T-cell (primary cell): Measurements from ENCODE around the gene RHBDD3. TPM values are rescaled to one million over a fixed set of nuclear protein-coding genes. Genes with fewer than 3 reads are reported as not detected.

Source experiments
- ATAC-seq, 4 experiments: fragments of 200-7000 bp in 3 of 4; fragments of 150-1000 bp in 1 of 4; cut with Tn5 transposase; replicated peaks in 1 of 4; 1 replicate in 3 of 4; 2 replicates in 1 of 4; pipeline ENCODE4 v1.10.0; 2021; ENCODE audit warnings: moderate library complexity in 3 of 4, mild to moderate bottlenecking in 2 of 4, moderate number of reproducible peaks in 1 of 4
- CTCF ChIA-PET, 2 donors: fragments of 300-600 bp; sonication (Branson Sonifier 250); formaldehyde crosslinking; loops; one replicate each; lab custom pipeline; 2022; ENCODE audit warnings: antibody characterized with exemption in 2 of 2; lab: Charles Lee
- POLR2A ChIA-PET, 2 donors: fragments of 300-600 bp; sonication (Branson Sonifier 250); formaldehyde crosslinking; loops; one replicate each; lab custom pipeline; 2022; ENCODE audit warnings: antibody characterized with exemption in 2 of 2; lab: Charles Lee
- DNase-seq, 35 experiments: peaks; one replicate each; pipeline versions ENCODE4 v3.0.0 to v3.0.0-alpha.2; 2013 to 2023
- H3K27ac ChIP-seq: one replicate; pipeline ENCODE4 v1.5.1; 2013; ENCODE audit warnings: low read length
- H3K27me3 ChIP-seq, 2 experiments: replicated peaks in 1 of 2; 1 replicate in 1 of 2; 2 replicates in 1 of 2; pipeline versions ENCODE4 v1.6.1 to v1.7.0; 2013; ENCODE audit warnings: low read length in 1 of 2, mixed read lengths in 1 of 2; ENCODE audit not compliant: control insufficient read depth in 2 of 2, insufficient read depth in 2 of 2; ENCODE audit errors: extremely low read depth in 1 of 2
- H3K36me3 ChIP-seq, 2 donors: 1 replicate in 1 of 2; 2 replicates in 1 of 2; pipeline versions ENCODE4 v1.6.1 to v1.7.0; 2013; ENCODE audit warnings: low read length in 1 of 2; ENCODE audit not compliant: control insufficient read depth in 2 of 2, insufficient read depth in 1 of 2; ENCODE audit errors: extremely low read depth in 1 of 2
- H3K4me1 ChIP-seq, 2 experiments: 1 replicate in 1 of 2; 2 replicates in 1 of 2; pipeline versions ENCODE4 v1.6.1 to v1.7.0; 2013; ENCODE audit warnings: low read length in 2 of 2, mixed read lengths in 1 of 2; ENCODE audit not compliant: insufficient read depth in 2 of 2, control insufficient read depth in 1 of 2; ENCODE audit errors: extremely low read depth in 1 of 2
- H3K4me3 ChIP-seq, 2 donors: 1 replicate in 1 of 2; 2 replicates in 1 of 2; pipeline versions ENCODE4 v1.5.1 to v1.7.0; 2013; ENCODE audit warnings: mild to moderate bottlenecking in 2 of 2, low read length in 1 of 2, moderate library complexity in 1 of 2; ENCODE audit not compliant: control insufficient read depth in 1 of 2; ENCODE audit errors: extremely low read depth in 1 of 2
- H3K9me3 ChIP-seq: 2 replicates; pipeline ENCODE4 v1.7.0; 2013
- H3K27ac Mint-ChIP-seq, 2 donors: one replicate each; pipeline ENCODE4 v1.8.0; 2020 to 2021; ENCODE audit warnings: mild to moderate bottlenecking in 2 of 2, mixed read lengths in 2 of 2
- H3K27me3 Mint-ChIP-seq, 2 donors: one replicate each; pipeline ENCODE4 v1.8.0; 2021 to 2022; ENCODE audit warnings: mixed read lengths in 2 of 2
- H3K36me3 Mint-ChIP-seq: one replicate; pipeline ENCODE4 v1.8.0; 2021; ENCODE audit warnings: mixed read lengths
- H3K4me1 Mint-ChIP-seq, 3 donors: one replicate each; pipeline ENCODE4 v1.8.0; 2020 to 2022; ENCODE audit warnings: mixed read lengths in 3 of 3, mild to moderate bottlenecking in 1 of 3
- H3K4me3 Mint-ChIP-seq, 3 donors: one replicate each; pipeline ENCODE4 v1.8.0; 2020 to 2022; ENCODE audit warnings: mild to moderate bottlenecking in 3 of 3, mixed read lengths in 3 of 3, moderate library complexity in 3 of 3
- H3K9me3 Mint-ChIP-seq, 3 donors: one replicate each; pipeline ENCODE4 v1.8.0; 2020 to 2022; ENCODE audit warnings: mixed read lengths in 3 of 3
- WGBS: methylation state at CpG from one replicate; pipeline ENCODE4 v1.1.5; 2013; ENCODE audit warnings: missing lambda C conversion rate; ENCODE audit not compliant: insufficient coverage; 5-methylcytosine and 5-hydroxymethylcytosine counted together
- total RNA-seq, 35 experiments: library from RNA in 6 of 35; stranded (reverse) in 6 of 35; fragments of 120-200 nt in 1 of 35; gene quantifications; one replicate each; pipeline versions ENCODE4 v1.2.1 to v1.2.4 and lab custom pipeline; 2013 to 2026

RHBDD3 gene
- total RNA-seq, 5 donors from 2014 or later (not counting 1 experiment from before 2014, with no cell fraction given), result 14.1 to 25.4 (median 22.1) TPM

DNA sequence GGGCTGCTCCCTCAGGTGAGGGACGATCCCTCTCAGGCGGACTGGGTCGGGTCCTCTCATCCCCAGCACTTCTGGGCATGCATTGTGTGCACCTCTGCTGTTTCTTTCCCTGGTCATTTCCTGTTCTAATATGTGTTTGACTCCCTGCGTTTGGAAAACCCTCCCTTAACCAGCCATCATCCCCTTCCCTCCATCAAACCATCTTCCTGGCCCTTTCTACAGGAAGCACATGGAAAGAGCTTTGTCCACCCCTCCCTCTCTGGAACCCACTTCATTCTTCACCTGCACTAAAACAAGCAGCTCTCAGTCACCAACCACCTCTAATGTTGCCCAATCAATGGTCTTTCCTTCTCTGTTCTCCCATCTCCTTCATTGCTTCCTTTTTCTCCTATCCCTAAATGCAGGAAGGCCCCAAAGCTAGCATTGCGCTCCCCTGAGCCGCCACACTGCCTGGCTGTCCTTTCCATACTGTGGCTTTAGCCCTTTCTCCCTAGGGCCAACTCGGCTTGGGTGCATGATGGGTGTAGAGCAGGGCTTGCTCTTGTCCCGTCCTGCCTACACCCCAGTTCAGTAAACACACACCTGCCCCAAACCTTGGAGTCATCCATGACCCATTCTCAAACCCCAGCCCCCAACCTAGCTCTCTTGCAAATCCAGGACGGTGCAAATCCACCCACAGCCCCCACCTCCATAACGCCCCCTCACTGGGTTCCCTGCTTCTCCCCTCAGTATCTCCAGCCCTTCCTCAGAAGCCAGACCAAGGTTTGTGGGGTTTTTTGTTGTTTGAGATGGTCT lies 33.2 kb upstream of the RHBDD3 start:
- H3K4me1 Mint-ChIP-seq, result peaks cover 0 to 6% (median 1%) of the 10 kb centered on the region in 3 donors
- H3K36me3 ChIP-seq, result peaks cover 14 to 47% of the 10 kb centered on the region in 2 donors
- DNase-seq (no peak), ATAC-seq (peak; percentile 11 to 33 (median 18))
- peaks cover 0 to 4% of the 10 kb centered on the region in 2 experiments for H3K4me1 ChIP-seq
- POLR2A ChIA-PET, result no interaction called here
- CTCF ChIA-PET, result no interaction called here
- H3K36me3 Mint-ChIP-seq, result peaks cover 37% of the 10 kb centered on the region
- no peak overlapping the region for H3K27ac ChIP-seq
- no peak overlapping the region for H3K4me3 Mint-ChIP-seq
- H3K27me3 Mint-ChIP-seq, result peaks cover 9% of the 10 kb centered on the region in 2 donors
- no peak overlapping the region for H3K4me3 ChIP-seq
- H3K27ac Mint-ChIP-seq, result peak overlapping the region; percentile 9 to 11
- 81% methylated on average over 4 of the region's 10 CpGs for WGBS
- no peaks in the 10 kb centered on the region for H3K9me3 ChIP-seq
- H3K27me3 ChIP-seq, result peaks cover 0 to 20% of the 10 kb centered on the region in 2 experiments
- H3K9me3 Mint-ChIP-seq, result no peaks in the 10 kb centered on the region

DNA sequence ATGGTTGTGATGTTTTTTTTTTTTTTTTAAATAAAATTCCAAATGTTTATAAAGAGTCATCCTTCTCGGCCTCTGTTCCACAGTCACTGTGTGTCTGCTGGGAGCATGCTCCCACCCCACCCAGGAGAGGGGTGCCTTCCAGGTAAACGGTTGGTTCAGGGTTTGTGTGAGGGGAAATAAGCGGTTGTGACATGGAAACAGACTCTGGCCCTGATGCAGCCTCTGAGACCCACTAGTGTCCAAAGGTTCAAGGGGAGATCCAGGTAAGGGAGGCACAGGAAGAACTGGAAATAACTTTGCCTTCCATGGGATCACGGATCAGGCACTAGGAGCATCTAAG lies 32.7 kb upstream of the RHBDD3 start:
- Mint-ChIP-seq H3K27ac (no peak overlapping the region), H3K4me3 (no peak overlapping the region)
- WGBS, result 70% methylated on average over 3 of the region's 4 CpGs

DNA sequence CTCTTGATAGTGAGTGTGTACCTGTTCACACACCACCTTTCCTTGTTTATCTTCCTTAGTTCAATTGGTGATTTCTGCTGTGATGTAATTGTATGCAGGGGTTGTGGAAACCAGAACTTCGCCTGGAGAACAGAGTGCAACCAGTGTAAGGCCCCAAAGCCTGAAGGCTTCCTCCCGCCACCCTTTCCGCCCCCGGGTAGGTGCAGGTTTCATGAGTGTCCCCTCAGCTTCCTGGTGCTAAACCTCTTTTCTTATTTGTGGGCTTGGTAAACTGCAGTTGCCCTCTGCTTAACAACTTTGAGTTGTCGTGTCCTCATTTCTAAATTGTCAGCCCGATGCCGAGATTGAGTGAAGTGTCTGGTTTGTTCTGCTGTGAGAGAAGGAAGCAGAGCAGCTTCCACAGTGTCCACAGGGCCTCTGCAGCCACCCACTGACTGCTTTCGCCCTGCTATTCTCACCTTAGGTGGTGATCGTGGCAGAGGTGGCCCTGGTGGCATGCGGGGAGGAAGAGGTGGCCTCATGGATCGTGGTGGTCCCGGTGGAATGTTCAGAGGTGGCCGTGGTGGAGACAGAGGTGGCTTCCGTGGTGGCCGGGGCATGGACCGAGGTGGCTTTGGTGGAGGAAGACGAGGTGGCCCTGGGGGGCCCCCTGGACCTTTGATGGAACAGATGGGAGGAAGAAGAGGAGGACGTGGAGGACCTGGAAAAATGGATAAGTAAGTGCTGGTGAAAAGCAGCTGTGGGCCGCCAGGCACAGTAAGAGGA lies 31.5 kb upstream of the RHBDD3 start:
- CTCF ChIA-PET, result no interaction called here
- H3K27ac Mint-ChIP-seq, result peak overlapping the region in 1 of 2 donors; percentile 20

More for the DNA sequence above, 32.7 kb upstream of the RHBDD3 start:
- H3K27me3 ChIP-seq, result peaks cover 0 to 14% of the 10 kb centered on the region in 2 experiments
- H3K9me3 Mint-ChIP-seq, result no peaks in the 10 kb centered on the region
- peaks cover 6 to 7% of the 10 kb centered on the region in 2 donors for H3K27me3 Mint-ChIP-seq
- H3K36me3 ChIP-seq, result peaks cover 18 to 52% of the 10 kb centered on the region in 2 donors
- CTCF ChIA-PET, result no interaction called here
- H3K4me3 ChIP-seq, result no peak overlapping the region
- H3K36me3 Mint-ChIP-seq, result peaks cover 42% of the 10 kb centered on the region
- H3K4me1 Mint-ChIP-seq, result peaks cover 0 to 4% (median 0%) of the 10 kb centered on the region in 3 donors
- no peak overlapping the region for H3K27ac ChIP-seq
- no peaks in the 10 kb centered on the region for H3K4me1 ChIP-seq
- POLR2A ChIA-PET, result no interaction called here
- DNase-seq (no peak), ATAC-seq (no peak)
- no peaks in the 10 kb centered on the region for H3K9me3 ChIP-seq

GRCh38 chr22:29298641-29299040 lies 30.9 kb upstream of the RHBDD3 start:
- ATAC-seq (no peak), DNase-seq (no peak)
- Histone ChIP-seq H3K27me3 (no peaks in the 10 kb centered on the region), H3K4me1 (no peaks in the 10 kb centered on the region), H3K4me3 (no peak overlapping the region), H3K36me3 (peaks cover 21 to 69% of the 10 kb centered on the region in 2 donors), H3K27ac (no peak overlapping the region), H3K9me3 (no peaks in the 10 kb centered on the region)
- Mint-ChIP-seq H3K4me3 (no peak overlapping the region), H3K36me3 (peaks cover 42% of the 10 kb centered on the region), H3K4me1 (peaks cover 0 to 2% (median 0%) of the 10 kb centered on the region in 3 donors), H3K27ac (no peak overlapping the region), H3K27me3 (no peaks in the 10 kb centered on the region), H3K9me3 (no peaks in the 10 kb centered on the region)
- CTCF ChIA-PET, result no interaction called here
- POLR2A ChIA-PET, result no interaction called here
- no CpG with 5 or more reads among the region's 8 CpGs for WGBS

More for the DNA sequence above, 31.5 kb upstream of the RHBDD3 start:
- H3K27me3 Mint-ChIP-seq, result no peaks in the 10 kb centered on the region
- no peaks in the 10 kb centered on the region for H3K9me3 Mint-ChIP-seq
- no peak overlapping the region for H3K4me3 Mint-ChIP-seq
- WGBS, result 85% methylated on average over 17 of the region's 19 CpGs
- H3K4me1 ChIP-seq, result no peaks in the 10 kb centered on the region
- DNase-seq, result no peak
- H3K4me1 Mint-ChIP-seq, result peaks cover 0 to 2% (median 0%) of the 10 kb centered on the region in 3 donors
- no peak overlapping the region for H3K27ac ChIP-seq
- POLR2A ChIA-PET, result interaction anchor here in 1 of 2 donors (0.7 kb wide), 1 partner anchor 12 kb away, joined by 3 read pairs; no protein-coding TSS in a partner anchor
- peaks cover 21 to 64% of the 10 kb centered on the region in 2 donors for H3K36me3 ChIP-seq
- H3K36me3 Mint-ChIP-seq, result peaks cover 42% of the 10 kb centered on the region
- no peak for ATAC-seq
- H3K4me3 ChIP-seq, result no peak overlapping the region
- no peaks in the 10 kb centered on the region for H3K9me3 ChIP-seq
- peaks cover 0 to 4% of the 10 kb centered on the region in 2 experiments for H3K27me3 ChIP-seq

GRCh38 chr22:29292379-29292778 lies 24.6 kb upstream of the RHBDD3 start:
- ChIA-PET POLR2A (no interaction called here), CTCF (no interaction called here)
- DNase-seq, result no peak
- Mint-ChIP-seq H3K27me3 (no peaks in the 10 kb centered on the region), H3K36me3 (peaks cover 54% of the 10 kb centered on the region), H3K4me1 (peaks cover 10 to 16% (median 12%) of the 10 kb centered on the region in 3 donors), H3K4me3 (no peak overlapping the region), H3K27ac (no peak overlapping the region), H3K9me3 (no peaks in the 10 kb centered on the region)
- H3K27ac ChIP-seq, result no peak overlapping the region
- no peaks in the 10 kb centered on the region for H3K9me3 ChIP-seq
- H3K4me1 ChIP-seq, result no peaks in the 10 kb centered on the region
- no peak overlapping the region for H3K4me3 ChIP-seq
- peaks cover 17 to 95% of the 10 kb centered on the region in 2 donors for H3K36me3 ChIP-seq
- no peaks in the 10 kb centered on the region for H3K27me3 ChIP-seq
- ATAC-seq, result no peak

GRCh38 chr22:29291215-29291614 lies 23.4 kb upstream of the RHBDD3 start:
- peaks cover 13 to 93% of the 10 kb centered on the region in 2 donors for H3K36me3 ChIP-seq
- no peaks in the 10 kb centered on the region for H3K4me1 ChIP-seq
- no peak overlapping the region for H3K27ac Mint-ChIP-seq
- CTCF ChIA-PET, result no interaction called here
- no peak overlapping the region for H3K4me3 ChIP-seq
- H3K4me1 Mint-ChIP-seq, result peaks cover 10 to 23% (median 17%) of the 10 kb centered on the region in 3 donors
- no peaks in the 10 kb centered on the region for H3K9me3 Mint-ChIP-seq
- ATAC-seq (no peak), DNase-seq (no peak)
- WGBS, result 100% methylated on average over 1 of the region's 7 CpGs
- H3K9me3 ChIP-seq, result no peaks in the 10 kb centered on the region
- no peaks in the 10 kb centered on the region for H3K27me3 Mint-ChIP-seq
- H3K27me3 ChIP-seq, result no peaks in the 10 kb centered on the region
- H3K27ac ChIP-seq, result no peak overlapping the region
- POLR2A ChIA-PET, result no interaction called here
- peaks cover 57% of the 10 kb centered on the region for H3K36me3 Mint-ChIP-seq
- H3K4me3 Mint-ChIP-seq, result no peak overlapping the region
